Fibroblast of villous mesenchyme (primary cell): ENCODE data around the gene MIS18BP1. TPM values are rescaled to one million over a fixed set of nuclear protein-coding genes. Genes with fewer than 3 reads are reported as not detected.
A peak's percentile ranks its signal among the peaks of the same experiment; 100 is the strongest.

Experiments used
- DNase-seq: peaks from one replicate; pipeline ENCODE4 v3.0.0-alpha.2; 2010; ENCODE audit warnings: low read depth
- H3K4me3 ChIP-seq: 2 replicates; pipeline ENCODE4 v1.5.1; 2011; ENCODE audit warnings: low read depth, mild to moderate bottlenecking, low read length
- total RNA-seq: library from RNA; depleted of rRNA; stranded (reverse); fragments of >200 nt; gene quantifications from 2 replicates; pipeline ENCODE4 v1.2.3, GENCODE V29; 2012
- TF ChIP-seq, protein P1 (sequence below): IDR thresholded peaks from 2 replicates; pipeline ENCODE4 v1.5.1; 2012; ENCODE audit warnings: low read depth, mild to moderate bottlenecking, low read length; ENCODE audit not compliant: insufficient read depth

Gene MIS18BP1
- total RNA-seq, 1 donor: 40.6 TPM

DNA sequence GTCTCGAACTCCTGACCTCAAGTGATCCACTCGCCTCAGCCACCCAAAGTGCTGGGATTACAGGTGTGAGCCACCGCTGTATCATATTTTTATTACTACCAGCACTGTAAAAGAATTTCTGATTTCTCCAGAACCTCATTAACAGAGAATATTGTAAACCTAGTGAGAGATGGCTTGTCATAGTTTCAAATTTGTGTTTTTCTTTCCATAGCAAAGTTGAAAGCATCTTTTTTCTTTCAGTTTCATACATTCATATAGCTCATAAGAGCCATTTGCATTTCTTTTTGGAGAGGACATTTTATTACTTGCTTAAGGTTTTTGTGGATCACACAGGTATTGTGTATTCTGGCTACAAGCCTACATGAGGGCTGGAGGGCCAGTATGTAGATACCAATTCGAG is 58.0 kb downstream of the MIS18BP1 start:
- TF ChIP-seq, protein P1, sequence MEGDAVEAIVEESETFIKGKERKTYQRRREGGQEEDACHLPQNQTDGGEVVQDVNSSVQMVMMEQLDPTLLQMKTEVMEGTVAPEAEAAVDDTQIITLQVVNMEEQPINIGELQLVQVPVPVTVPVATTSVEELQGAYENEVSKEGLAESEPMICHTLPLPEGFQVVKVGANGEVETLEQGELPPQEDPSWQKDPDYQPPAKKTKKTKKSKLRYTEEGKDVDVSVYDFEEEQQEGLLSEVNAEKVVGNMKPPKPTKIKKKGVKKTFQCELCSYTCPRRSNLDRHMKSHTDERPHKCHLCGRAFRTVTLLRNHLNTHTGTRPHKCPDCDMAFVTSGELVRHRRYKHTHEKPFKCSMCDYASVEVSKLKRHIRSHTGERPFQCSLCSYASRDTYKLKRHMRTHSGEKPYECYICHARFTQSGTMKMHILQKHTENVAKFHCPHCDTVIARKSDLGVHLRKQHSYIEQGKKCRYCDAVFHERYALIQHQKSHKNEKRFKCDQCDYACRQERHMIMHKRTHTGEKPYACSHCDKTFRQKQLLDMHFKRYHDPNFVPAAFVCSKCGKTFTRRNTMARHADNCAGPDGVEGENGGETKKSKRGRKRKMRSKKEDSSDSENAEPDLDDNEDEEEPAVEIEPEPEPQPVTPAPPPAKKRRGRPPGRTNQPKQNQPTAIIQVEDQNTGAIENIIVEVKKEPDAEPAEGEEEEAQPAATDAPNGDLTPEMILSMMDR: no peak
- no peak for DNase-seq
- H3K4me3 ChIP-seq: no peak overlapping the region

DNA sequence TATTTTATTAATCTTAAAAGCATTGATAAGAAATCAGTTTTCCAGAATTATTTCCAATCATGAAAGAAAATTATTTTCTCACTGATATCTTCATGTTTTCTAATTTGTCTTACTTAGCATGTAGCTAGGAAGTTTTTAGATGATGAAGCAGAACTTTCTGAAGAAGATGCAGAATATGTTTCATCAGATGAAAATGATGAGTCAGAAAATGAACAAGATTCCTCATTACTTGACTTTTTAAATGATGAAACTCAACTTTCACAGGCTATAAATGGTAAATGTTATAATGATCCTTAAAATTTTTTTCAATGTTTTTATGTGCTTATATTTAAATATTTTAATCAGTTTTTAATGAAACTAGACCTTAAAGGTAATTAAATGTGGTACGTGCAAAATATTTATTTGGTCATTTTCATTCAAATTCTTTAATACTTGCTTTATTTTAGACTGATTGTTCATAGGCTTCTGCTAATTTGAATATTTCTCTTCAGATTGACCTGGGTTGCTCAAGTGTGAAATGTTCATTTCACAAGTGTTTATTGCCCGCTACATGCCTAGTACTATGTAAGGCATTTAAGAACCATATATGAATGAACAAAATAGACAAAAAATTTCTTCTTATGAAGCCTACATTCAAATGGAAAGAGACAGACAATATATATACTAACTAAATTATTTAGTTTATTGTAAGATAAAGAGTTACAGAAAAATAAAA is 67.7 kb downstream of the MIS18BP1 start:
- no peak for DNase-seq
- TF ChIP-seq, protein P1: no peak
- no peak overlapping the region for H3K4me3 ChIP-seq

DNA sequence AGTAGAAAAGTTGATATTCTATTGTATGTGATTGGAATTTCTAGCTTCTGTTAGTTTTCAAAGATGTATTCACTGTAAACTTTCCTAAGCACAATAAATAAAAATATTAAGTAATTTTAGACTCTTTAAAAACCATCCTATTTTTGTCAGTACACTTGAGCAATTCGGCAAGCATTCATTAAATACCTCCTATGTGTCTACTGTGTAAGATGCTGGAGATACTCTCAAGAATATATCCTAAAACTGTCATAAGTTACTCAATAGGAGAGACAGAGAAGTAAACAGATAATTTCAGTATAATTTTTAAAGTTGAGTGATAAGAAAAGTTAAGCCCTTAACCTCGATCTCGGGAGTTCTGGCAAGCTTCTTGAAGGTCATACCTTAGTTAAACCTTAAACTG is 71.2 kb downstream of the MIS18BP1 start:
- no peak overlapping the region for H3K4me3 ChIP-seq
- DNase-seq: peak; percentile 33
- TF ChIP-seq, protein P1: no peak

DNA sequence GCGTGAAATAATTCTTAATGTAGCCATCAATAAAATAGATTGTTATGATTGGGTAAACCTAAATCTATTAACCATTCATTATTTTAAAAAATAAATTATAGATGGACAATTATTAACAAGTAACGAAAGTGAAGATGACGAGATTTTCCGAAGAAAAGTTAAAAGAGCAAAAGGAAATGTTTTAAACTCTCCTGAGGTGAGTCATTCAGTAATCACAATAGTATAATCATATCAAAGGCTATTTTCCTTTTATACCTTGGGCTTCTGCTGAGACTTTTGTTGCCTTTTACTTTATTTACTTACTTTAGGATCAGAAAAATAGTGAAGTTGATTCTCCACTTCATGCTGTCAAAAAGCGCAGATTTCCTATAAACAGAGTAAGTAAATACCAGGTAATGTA is 71.7 kb downstream of the MIS18BP1 start:
- no peak overlapping the region for H3K4me3 ChIP-seq
- TF ChIP-seq, protein P1: no peak
- no peak for DNase-seq

DNA sequence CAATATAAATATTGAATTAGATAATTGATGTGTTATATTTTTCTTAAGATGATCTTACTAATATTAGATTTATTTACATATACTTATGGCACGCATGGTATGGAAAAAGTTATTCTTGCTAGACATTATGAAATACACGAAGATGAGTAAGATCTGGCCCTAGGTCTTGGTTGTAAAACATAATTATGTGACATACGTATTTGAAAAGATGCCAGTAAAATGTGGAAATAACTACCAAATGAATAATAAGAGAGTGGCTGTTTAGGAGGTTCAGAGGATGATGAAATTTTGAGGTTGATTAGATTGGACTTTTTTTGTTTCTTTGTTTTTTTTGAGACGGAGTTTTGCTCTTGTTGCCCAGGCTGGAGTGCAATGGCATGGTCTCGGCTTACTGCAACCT is 75.9 kb downstream of the MIS18BP1 start:
- TF ChIP-seq, protein P1: no peak
- no peak overlapping the region for H3K4me3 ChIP-seq
- peak; percentile 92 for DNase-seq

DNA sequence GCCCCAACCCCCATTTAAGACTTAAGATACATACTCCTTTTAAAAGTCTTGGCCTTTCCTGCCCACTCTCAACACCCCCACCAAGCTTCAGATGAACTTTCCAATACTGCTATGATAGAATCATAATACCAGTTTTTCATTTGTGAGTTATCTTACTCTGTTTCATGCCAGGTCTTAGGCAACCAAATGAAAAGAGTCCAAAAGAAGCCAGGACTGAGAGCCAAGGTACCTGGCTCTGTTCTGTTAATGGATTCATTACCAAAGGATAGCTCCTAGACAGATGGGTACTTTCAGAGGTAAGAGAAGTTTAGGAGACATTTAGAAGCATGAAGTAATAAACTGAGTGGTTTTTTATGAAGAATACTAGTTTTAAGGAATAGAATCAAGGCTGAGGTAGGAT is 83.1 kb downstream of the MIS18BP1 start:
- no peak for DNase-seq
- TF ChIP-seq, protein P1: no peak
- H3K4me3 ChIP-seq: no peak overlapping the region

DNA sequence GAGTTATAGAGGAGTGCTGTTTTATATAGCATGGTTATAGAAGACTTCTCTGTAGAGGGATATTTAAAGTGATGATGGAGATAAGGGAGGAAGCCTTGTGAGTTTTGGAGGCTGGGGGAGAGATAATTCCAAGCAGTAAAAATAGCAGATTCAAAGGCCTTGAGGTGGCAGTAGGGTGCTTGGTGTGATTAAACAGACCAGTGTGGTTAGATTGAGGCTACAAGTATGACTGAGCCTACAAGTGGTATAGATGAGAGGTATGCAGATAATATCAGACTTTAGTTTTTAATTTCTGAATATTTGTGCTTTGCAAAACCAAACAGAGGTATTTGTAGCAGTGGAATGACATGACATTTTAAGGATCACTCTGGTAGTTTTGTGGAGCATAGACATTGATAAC is 96.9 kb downstream of the MIS18BP1 start:
- TF ChIP-seq, protein P1: no peak
- DNase-seq: peak; percentile 27
- H3K4me3 ChIP-seq: no peak overlapping the region
